NCI-H526 (cell line): Measurements from ENCODE around the gene HLA-DMA.
A peak's percentile ranks its signal among the peaks of the same experiment; 100 is the strongest.
"Not testable (repeated sequence)": the region's sequence is repeated elsewhere in the genome, so short reads cannot be mapped to it uniquely, and the experiment has no call there.

ENCODE experiments used
- DNase-seq, 2 experiments: peaks; one replicate each; lab custom pipeline; 2025; lab: John Stamatoyannopoulos, UW

Gene HLA-DMA

DNA sequence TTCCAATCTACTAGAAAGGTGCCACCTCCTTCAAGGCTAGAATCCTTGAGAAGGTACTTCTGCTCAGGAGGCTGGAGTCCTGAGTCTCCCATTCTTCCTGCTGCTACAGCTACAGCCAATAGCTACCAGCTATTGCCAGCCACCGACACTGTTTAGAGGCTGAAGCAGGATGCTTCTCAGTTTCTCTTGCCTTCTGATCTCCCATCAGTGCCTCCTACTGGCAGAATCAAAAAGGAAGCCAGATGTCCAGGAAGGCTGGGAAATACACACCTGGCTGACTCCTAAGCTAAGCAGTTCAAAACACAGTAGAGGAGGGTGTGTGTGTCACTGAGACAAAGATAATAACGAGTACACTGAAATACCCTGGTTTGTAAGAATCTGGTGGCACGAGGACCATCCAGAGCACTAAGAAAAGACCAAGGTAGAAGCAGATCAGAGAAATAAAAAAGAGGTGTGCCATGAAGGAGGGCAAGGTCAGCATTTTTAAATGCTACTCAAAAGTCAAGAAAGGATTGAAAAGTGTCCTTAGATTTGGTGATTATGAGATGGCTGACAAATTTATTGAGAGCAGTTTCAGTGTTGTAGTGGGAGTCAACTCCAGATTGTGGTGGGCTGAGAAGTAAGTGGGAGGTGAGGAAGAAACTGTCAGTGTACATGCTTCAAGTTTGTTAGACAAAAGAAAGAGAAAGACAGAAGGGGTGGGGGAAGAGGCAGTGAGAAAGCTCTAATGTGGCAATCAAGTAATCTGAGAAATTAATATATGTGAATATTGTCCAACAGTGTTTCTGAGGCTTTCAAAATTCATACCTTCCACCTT, 2.3 kb upstream of the HLA-DMA start:
- peak; percentile 53 to 67 for DNase-seq

DNA sequence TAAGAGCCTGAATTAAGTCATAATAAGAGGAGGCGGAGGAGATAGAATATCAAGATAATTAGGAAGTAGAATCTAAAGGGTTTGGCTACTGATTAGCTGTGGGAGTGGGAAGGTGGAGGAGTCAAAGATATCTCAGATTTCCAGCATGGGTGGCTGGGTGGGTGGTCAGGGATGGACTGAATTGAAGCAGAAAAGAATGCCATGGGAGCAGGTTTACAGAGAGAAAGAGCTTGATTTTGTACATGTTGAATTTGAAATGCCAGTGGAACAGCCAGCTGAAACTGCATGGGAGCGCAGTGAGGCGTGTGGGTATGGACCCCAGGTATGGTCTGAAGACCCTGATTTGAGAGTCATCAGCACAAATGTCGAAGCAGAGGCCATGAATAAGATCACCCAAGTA, 1.4 kb upstream of the HLA-DMA start:
- DNase-seq = no peak

DNA sequence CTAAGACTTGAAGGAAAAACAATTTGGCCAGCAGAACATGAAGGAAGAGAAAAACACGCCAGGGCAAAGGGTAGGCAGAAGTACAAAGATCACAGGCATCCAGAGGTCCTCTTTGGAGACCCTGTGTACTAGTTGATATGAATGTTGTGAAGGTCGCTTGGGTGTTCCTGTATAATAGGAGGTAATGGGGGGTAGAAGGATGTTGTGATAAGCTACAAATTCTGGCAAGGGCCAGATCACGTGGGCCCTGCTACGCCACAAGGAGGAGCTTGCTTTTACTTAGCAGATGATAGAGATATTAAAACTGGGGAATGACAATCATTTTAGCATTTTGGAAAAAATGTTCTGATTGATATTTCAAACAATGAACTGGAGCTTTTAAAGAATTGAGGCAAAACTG, 878 bp upstream of the HLA-DMA start:
- DNase-seq = no peak

DNA sequence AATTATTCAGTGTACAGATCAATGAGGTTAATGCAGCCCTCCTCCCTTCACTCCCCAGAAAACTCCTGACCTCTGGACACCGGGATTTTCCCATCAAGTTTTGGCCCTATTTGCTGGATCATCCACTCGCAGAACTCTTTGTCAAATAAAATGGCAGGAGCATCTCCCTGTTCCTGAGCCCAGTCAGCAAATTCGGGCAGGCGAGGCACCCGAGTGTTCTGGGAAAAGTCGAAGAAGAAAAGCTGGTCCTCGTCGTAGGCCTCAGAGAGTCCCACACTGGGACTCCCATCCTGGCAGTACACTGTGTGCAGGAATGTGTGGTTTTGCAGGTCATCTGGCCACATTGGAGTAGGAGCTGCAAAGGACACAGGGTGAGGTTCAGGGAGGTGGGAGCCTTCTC, 2.4 kb downstream of the HLA-DMA start:
- no peak for DNase-seq

DNA sequence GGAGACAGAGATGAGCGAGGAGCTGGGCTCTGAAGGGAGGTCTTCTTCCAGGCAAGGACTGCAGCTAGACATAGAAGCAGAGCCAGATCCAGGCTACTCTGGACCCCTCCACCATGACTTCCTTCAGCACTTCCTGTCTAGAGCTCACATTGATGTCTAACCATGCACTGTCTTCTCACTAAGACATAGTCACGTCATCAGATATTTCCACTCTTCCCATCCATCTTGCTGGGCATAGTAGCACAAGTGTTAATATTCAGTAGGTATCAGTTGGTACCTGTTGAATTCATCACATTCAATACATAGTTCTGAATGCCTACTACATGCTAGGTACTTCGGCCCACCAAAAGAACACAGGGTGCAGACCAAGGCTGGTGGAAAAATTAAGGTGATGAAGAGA, 2.9 kb downstream of the HLA-DMA start:
- DNase-seq = no peak

DNA sequence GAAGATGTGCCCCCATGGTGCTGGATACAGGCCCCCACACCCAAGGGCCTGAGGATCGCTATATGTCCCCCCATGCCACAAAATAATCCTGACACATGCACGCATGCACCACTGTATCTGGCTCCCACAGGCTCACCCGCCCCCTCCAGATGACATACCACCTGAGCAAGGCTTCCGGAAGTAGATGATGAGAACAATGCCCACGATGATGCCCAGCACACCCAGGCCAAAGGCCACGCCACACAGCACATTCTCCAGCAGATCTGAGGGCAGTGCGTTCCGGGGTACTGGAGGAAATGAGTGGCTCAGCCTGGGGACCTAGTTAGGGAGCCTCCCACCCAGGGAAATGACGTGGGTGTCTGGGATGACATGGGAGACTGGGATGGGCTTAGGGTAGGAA, 3.8 kb downstream of the HLA-DMA start:
- no peak for DNase-seq

DNA sequence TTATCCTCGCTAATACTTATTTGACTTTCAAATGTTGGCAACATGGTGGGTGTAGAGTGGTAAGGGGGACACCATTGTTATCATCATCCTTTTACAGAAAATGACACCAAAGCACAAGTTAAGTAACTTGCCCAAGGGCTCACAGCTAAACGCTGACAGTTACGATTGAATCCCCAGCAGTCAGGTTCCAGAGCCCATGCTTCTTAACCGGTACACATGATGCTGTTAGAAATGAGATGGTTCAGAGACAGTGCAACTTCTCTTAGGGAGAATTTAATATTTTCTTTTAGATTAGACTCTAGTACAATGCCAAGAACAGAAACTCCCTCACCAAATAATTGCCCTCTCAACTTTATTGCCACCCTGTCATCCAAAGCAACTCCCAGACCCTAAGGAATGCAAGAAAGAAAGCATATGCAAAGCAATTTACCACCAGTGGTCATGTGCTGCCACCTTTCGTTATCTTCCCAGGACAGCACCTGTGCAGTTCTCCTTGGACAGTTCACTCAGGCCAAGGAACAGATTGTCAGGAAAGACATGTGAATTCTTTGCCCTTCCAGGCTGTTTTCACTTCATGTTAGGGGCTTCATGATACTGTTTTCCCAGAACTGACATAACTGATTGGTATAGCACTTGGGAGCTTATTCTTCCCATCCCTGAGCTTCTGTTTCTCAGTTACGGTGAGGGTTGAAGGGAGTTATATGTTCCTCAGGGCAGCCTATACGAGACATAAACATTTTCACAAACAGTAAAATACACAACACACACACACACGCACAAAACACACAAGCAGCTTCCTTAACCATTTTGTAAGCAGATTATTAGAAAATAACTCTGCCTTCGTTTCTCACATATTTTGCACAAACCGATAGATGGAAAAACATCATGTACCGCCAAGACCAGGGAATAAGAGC, 5.1 kb downstream of the HLA-DMA start:
- peak; percentile 67 to 82 for DNase-seq

DNA sequence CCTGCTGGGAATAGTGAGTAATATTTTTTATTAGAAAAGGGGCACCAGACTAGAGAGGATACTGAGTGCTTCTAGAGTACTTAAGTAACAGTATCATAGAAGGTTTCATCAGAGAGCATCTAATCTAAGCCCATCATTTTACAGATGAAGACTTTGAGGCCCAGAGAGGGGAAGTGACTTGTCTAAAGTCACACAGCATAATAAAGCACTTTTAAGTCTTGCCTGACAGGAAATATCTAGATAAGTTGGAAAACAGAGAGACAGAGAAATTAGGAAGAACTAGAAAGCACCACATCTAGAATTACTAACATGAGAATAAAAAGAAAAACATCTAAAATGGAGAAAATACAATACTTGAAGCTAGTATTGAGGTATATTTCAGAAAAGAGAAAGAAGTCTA, 6.0 kb downstream of the HLA-DMA start:
- no peak for DNase-seq

DNA sequence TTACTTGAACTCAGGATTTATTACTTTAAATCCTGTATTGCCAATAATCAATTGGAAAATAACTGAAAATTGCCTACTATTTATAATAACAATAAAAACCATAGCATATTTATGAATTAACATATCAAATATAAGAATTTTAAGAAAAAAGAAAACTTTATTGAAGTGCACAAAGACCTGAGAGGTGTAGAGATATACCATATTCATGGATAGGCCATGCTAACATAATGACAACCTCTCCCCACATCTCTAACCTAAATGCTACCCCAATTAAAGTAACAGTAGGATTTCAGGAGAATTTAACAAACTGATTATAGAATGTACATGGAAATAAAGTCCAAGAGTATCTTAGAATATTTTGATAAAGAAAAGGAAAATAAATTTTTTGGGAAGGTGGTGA, 6.9 kb downstream of the HLA-DMA start:
- DNase-seq = no peak

DNA sequence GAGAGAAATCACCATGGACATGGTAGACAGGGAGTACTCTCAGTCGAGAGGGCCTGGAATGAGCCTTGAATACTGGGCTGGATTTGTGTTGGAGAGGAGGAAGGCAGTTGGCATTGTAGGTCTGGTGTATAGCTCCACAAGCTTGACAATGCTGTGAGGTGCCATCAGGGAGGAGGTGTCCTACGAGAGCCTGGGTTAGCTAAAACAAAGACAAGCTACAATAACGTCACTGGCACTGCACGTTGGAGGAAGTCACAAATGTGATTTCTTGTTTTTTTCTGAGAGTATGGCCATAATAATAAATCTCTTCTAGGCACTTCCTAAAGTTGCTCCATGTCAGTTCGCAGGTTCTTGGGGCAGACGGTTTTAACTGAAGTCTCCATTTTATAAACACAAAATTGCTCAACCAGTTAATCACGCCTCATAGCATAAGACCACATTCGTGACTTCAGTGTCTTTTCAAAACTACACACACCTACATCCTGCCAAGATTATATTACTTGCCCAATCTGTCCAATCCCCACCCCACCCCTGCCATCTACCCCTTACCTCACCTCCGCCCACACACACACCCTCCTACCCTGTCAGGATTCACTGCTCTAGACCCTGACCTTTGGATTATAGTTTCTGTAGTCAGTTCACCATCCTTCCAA, 7.7 kb downstream of the HLA-DMA start:
- DNase-seq = no peak

DNA sequence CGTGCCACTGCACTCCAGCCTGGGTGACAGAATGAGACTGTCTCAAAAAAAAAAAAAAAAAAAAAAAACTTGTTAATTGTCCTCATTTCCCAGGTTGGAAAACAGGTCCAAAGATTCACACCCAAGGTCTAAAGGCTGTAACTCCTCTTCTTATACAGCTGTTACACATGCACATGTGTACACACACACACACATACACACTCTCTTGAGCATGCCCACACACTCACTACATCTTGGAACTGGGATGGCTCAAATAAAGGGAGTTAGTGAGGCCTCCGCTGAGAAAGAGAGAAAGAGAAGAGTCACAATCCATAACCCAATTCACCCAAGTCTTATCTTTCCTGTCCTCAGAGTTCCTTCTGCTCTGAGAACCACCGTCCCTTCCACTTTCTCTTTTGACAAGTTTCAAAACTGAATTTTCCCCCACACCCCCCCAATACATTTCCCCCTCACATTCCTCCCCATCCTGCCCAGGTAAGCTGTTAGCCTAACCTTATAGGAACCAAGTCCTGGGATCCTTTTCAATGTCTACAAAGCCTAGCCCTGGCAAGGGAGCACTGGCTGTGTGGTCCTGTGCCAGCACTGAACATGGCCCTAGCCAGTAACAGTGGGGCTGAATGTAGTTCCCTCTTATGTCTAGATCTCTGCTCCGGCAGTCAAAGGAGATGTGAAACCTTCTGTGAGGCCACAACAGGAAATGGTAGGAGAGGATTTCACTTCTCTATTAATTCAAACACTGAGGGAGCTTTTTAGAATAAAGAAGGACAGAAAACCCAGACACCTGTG, 8.8 kb downstream of the HLA-DMA start:
- DNase-seq = no peak

DNA sequence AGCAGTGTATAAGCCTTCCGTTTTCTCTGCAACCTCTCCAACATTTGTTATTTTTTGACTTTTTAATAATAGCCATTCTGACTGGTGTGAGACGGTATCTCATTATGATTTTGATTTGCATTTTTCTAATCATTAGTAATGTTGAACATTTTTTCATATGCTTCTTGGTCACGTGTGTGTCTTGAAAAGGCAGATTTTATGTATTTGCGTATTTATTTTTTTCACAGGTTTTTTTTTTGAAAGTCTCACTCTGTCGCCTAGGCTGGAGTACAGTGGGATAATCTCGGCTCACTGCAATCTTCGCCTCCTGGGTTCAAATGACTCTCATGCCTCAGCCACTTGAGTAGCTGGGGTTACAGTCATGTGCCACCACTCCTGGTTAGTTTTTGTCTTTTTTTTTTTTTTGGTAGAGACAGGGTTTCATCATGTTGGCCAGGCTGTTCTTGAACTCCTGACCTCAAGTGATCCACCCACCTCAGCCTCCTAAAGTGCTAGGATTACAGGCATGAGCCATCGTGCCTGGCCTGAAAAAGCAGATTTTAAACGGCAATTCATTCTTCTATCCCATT, 10.3 kb downstream of the HLA-DMA start:
- not testable (repeated sequence) for DNase-seq

DNA sequence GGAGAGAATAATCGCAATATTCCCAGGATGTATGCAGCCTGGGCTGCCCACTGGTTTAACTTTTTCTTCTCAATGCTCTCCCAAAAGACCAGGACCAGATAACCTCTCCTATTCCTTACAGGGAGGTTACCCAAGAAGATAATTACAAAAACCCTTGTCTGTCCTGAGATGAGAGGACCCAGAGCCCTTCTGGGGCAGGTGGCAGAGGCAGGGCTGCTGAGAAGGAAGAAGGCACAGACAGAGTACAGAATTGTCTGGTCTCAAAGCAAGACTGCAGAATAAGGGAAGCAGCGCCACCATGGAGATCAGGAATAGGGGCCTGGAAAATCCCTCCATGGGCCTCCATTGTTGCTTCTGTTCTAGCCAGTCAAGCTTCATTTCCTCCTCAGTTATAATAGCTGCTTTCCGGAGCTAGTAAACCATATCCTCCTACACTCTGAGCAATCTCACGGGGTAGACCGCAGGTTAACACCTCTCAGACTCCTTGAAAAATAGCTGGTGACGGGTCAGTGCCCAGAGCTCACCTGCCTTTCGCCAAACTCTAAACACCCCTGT, 11.6 kb downstream of the HLA-DMA start:
- DNase-seq = peak; percentile 39 to 55

DNA sequence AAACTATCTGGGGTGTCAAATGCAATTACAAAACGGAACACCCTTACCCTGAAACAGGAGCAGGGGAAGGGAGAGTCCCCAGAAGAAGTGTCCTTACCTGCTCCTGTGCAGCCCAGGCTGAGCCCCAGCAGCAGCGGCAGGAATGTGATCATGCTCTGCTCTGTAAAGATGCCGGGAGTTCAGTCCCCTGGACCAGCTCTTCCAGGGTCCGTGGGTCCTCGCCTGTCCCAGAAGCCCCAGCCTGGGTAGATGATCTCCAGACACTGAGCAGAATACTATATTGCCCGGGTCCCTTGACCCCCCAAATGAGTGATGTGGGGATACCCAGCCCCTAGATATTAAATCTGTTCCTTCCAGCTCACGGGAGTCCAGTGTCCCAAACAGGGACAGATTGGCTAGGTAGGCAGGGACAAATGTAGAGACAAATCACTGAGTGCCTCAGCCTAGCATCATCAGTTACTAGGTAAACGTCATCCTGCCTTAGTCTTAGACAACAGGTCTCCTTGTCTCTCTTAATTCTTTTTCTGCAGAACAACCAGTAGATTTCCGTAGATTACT, 12.2 kb downstream of the HLA-DMA start, which contains the start of gene HLA-DMB:
HLA-DMB (minus strand) TSS at position 373 of the 558 bp plus-strand sequence; CDS start at position 152, 221 bp downstream.
- peak; percentile 79 to 88 for DNase-seq

DNA sequence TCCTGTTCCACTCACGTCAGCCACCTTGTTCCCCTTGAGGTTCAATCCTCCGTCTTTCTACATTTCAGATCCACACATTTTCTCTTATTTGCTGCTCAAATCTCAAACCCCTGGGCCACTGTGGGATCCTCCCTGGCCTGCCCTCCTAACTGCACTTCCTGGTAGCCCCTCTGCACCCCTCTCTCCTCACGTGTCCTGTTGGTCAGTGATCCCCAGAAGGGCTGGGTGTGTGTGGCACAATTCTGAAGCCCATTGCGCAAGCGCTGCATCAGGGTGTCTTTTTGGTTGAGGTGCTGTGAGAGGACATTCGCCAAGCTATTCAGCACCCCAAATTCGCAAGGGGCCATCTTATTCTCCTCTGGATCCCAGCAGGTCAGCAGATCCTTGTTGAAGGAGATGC, 14.4 kb downstream of the HLA-DMA start:
- no peak for DNase-seq

DNA sequence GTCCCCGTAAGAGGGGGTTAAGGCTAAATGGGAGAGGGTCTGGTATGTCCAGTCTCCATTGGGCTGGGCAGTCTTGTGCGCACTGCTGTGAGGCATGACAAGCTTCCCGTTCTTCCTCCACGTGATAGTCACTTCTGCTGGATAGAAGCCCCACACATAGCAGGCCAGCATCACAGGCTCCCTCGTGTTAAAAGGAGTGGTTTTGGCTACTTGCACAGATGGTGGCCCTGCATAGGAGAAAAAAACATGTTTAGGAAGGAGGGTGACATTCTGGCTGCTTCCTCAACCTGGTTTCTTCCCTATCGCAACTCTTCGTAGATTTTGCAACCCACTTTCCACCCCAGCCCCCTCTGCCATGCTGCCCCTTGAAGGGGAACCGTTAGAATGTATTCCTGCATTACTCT, 15.7 kb downstream of the HLA-DMA start:
- DNase-seq = no peak

DNA sequence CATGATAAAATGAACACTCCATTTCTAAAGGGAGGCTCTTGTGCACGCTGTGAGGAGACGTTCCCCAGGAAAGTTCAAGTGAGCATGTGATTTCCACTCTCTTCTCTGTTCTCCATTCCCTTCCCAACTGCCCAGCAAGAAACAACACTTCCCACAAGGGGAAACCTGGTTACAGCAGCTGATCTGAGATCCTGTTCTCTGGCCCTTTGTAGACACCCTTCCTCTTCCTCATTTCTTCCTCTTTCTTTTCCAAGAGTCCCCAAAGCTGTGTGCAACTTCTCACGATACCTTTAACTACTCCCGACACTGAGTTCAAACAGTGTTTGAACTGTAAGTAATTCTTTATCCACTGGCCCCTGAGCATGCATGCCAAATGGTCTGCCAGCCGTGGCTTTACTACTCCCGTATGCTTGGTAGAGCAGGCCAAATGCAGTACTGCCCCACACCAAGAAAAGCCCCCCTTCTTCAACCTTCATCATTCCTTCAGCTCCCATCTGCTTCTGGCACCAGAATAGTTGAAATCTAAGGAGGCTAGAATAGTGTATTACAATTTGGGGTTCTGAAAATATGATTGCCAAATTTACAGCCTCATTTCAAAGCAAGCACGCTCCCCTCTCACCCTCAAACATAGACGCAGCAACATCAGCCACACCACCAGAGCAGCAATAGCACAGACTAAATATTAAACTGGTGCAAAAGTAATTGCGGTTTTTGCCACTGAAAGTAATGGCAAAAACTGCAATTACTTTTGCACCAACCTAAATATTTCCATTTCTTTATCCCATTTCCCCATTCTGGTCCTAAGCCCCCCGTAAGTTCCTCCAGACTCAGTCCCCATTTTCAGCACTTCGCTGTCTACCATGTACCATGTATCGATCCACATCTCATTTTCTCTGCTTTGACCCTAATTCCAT, 16.4 kb downstream of the HLA-DMA start:
- DNase-seq = no peak

DNA sequence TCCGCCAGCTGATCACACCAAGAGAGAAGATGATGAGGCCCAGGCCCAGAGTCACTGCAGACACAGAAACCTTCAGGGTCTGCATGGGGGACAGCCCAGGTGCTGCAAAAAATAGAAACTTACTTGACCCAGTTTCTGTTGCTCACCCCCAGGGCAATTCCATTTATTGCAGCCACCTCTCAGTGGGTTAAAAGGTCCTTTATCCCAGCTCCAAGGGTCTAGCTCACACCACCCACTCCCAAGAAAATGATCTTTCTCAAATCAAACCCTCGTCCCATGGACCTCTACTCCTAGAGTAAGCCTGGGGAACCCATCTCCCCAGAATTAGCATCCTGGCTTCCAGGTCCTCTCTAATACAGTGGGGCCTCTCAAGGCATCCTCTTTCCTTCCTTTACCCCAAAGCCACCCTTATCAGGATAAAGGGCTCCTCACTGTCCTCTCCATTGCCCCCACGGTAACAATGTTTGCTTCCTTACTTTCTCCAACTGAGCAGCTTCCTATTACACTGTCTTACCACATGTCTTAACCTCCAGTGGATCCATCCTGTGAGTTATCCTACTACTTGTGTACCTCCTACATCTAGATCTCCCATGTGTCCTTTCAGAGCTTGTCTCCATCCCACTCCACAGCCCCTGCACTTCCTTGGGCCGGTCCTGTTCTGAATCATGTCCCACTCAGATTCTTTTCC, 17.2 kb downstream of the HLA-DMA start:
- DNase-seq = no peak

DNA sequence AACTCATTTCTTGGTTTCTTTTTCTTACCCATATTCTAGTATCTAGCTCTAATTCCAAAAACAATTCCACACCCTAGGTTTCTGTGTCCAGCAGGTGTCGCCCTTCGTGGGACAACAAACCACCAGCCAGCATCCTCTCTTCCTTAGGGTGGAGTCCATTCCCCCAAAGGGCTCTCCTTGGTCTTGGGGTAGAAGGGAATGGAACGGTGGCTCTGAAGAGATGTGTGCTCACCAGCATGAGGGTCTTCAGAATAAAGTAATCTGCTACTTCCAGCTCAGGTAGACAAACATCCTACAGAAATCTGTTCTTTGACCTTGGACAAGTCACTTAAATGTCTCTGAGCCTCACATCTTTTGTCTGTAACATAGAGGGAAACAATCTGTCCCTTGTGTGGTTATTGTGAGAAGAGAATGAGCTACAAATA, 19.2 kb downstream of the HLA-DMA start:
- DNase-seq = peak; percentile 43 to 77
